B cell (primary cell): ENCODE data around the gene AATK. TPM values are rescaled to one million over a fixed set of nuclear protein-coding genes. Genes with fewer than 3 reads are reported as not detected.

Experiments used
- ATAC-seq: fragments of 200-7000 bp; cut with Tn5 transposase; one replicate; pipeline ENCODE4 v1.10.0; 2021; ENCODE audit warnings: low read depth, mild to moderate bottlenecking, moderate number of reproducible peaks, moderate library complexity
- CTCF ChIA-PET: fragments of 350-600 bp; sonication (Branson Sonifier 250); formaldehyde crosslinking; loops from one replicate; lab custom pipeline; 2021; ENCODE audit warnings: antibody characterized with exemption, inconsistent platforms; lab: Charles Lee
- POLR2A ChIA-PET: fragments of 350-600 bp; sonication (Branson Sonifier 250); formaldehyde crosslinking; loops from one replicate; lab custom pipeline; 2021; ENCODE audit warnings: antibody characterized with exemption; lab: Charles Lee
- DNase-seq: peaks from one replicate; pipeline ENCODE4 v3.0.0; 2013
- H2AFZ ChIP-seq: 2 replicates; pipeline ENCODE4 v1.6.1; 2012; ENCODE audit warnings: mild to moderate bottlenecking, low read depth, low read length; ENCODE audit not compliant: insufficient read depth, poor library complexity, severe bottlenecking
- H3K27ac ChIP-seq, 2 donors: 1 replicate in 1 of 2; 2 replicates in 1 of 2; pipeline ENCODE4 v1.5.1; 2012 to 2013; ENCODE audit warnings: low read length in 2 of 2, mild to moderate bottlenecking in 2 of 2, moderate library complexity in 1 of 2
- H3K27me3 ChIP-seq, 4 experiments: fragments of 200-600 bp in 1 of 4; sonication (generic) in 1 of 4; replicated peaks in 1 of 4; 1 replicate in 2 of 4; 2 replicates in 2 of 4; pipeline versions ENCODE4 v1.6.1 to v1.7.0; 2013 to 2016; ENCODE audit warnings: low read length in 3 of 4, mild to moderate bottlenecking in 2 of 4, mixed read lengths in 1 of 4, moderate library complexity in 1 of 4; ENCODE audit not compliant: insufficient read depth in 4 of 4, control insufficient read depth in 3 of 4; ENCODE audit errors: control extremely low read depth in 1 of 4
- H3K36me3 ChIP-seq, 2 experiments: replicated peaks in 1 of 2; 1 replicate in 1 of 2; 2 replicates in 1 of 2; pipeline versions ENCODE4 v1.6.1 to v1.7.1; 2013; ENCODE audit warnings: low read length in 1 of 2; ENCODE audit not compliant: insufficient read depth in 2 of 2, control insufficient read depth in 1 of 2; ENCODE audit errors: control extremely low read depth in 1 of 2, extremely low read depth in 1 of 2
- H3K4me1 ChIP-seq, 2 donors: fragments of 200-600 bp in 1 of 2; sonication (generic) in 1 of 2; 1 replicate in 1 of 2; 2 replicates in 1 of 2; pipeline versions ENCODE4 v1.5.1 to v1.6.1; 2013 to 2017; ENCODE audit warnings: low read length in 2 of 2; ENCODE audit not compliant: control insufficient read depth in 2 of 2, insufficient read depth in 2 of 2
- H3K4me2 ChIP-seq: replicated peaks from 2 replicates; pipeline ENCODE3; 2012; ENCODE audit warnings: mild to moderate bottlenecking, low read depth, low read length; ENCODE audit not compliant: poor library complexity, severe bottlenecking
- H3K4me3 ChIP-seq, 5 experiments: fragments of 200-600 bp in 1 of 5; sonication (generic) in 1 of 5; 1 replicate in 3 of 5; 2 replicates in 2 of 5; pipeline versions ENCODE4 v1.5.1 to v1.7.0; 2011 to 2016; ENCODE audit warnings: low read length in 4 of 5, mild to moderate bottlenecking in 4 of 5, low read depth in 2 of 5, control low read depth in 1 of 5, moderate library complexity in 1 of 5; ENCODE audit not compliant: insufficient read depth in 1 of 5; ENCODE audit errors: control extremely low read depth in 1 of 5, extremely low read depth in 1 of 5
- H3K79me2 ChIP-seq: fragments of 200-600 bp; sonication (generic); one replicate; pipeline ENCODE4 v1.6.0; 2016; ENCODE audit warnings: low read length; ENCODE audit not compliant: control insufficient read depth, insufficient read depth
- H3K9ac ChIP-seq: fragments of 200-600 bp; sonication (generic); 2 replicates; pipeline ENCODE4 v1.6.1; 2017; ENCODE audit warnings: mild to moderate bottlenecking, low read length, moderate library complexity
- H3K9me3 ChIP-seq, 3 donors: one replicate each; pipeline versions ENCODE4 v1.6.1 to v1.7.1; 2013; ENCODE audit warnings: low read length in 2 of 3; ENCODE audit not compliant: control insufficient read depth in 2 of 3, insufficient read depth in 1 of 3; ENCODE audit errors: control extremely low read depth in 1 of 3
- H4K20me1 ChIP-seq: 2 replicates; pipeline ENCODE4 v1.6.0; 2012; ENCODE audit warnings: mild to moderate bottlenecking, low read length; ENCODE audit not compliant: insufficient read depth, control insufficient read depth, poor library complexity, severe bottlenecking
- H3K27ac Mint-ChIP-seq: one replicate; pipeline ENCODE4 v1.8.0; 2021; ENCODE audit warnings: mixed read lengths
- H3K27me3 Mint-ChIP-seq: one replicate; pipeline ENCODE4 v1.8.0; 2021; ENCODE audit warnings: mixed read lengths
- H3K4me1 Mint-ChIP-seq: one replicate; pipeline ENCODE4 v1.8.0; 2021; ENCODE audit warnings: mixed read lengths
- H3K4me3 Mint-ChIP-seq: one replicate; pipeline ENCODE4 v1.8.0; 2021; ENCODE audit warnings: mixed read lengths
- H3K9me3 Mint-ChIP-seq: one replicate; pipeline ENCODE4 v1.8.0; 2022; ENCODE audit warnings: mixed read lengths; ENCODE audit not compliant: insufficient read depth
- CTCF ChIP-seq: fragments of 200-600 bp; IDR thresholded peaks from one replicate; pipeline ENCODE4 v1.8.0; 2022; ENCODE audit warnings: antibody characterized with exemption, mild to moderate bottlenecking
- EZH2 ChIP-seq: IDR thresholded peaks from 2 replicates; pipeline ENCODE4 v1.6.1; 2012; ENCODE audit warnings: borderline replicate concordance, low read depth, mild to moderate bottlenecking, moderate library complexity, low read length; ENCODE audit not compliant: insufficient read depth, poor library complexity, severe bottlenecking
- WGBS: methylation state at CpG from one replicate; pipeline ENCODE4 v1.1.5; 2013; ENCODE audit warnings: missing lambda C conversion rate; ENCODE audit not compliant: insufficient coverage; 5-methylcytosine and 5-hydroxymethylcytosine counted together
- intact Hi-C: fragments of 100-400 bp; cut with micrococcal nuclease; formaldehyde crosslinking; loops from one replicate; pipeline ENCODE4 v1.10.0; 2022
- polyA plus RNA-seq: library from polyadenylated mRNA; depleted of rRNA; stranded (reverse); fragments of >200 nt; gene quantifications from 2 replicates; pipeline ENCODE4 v1.2.3, GENCODE V29; 2012
- total RNA-seq, 2 donors: library from RNA; stranded (reverse); fragments of 120-200 nt in 1 of 2; gene quantifications; 1 replicate in 1 of 2; 2 replicates in 1 of 2; pipeline versions ENCODE4 v1.2.3 to v1.2.4, GENCODE V29; 2013 to 2022

Gene AATK
- total and polyA plus RNA-seq, 2 donors (not counting 1 experiment from before 2014, with no cell fraction given) = 0.21 to 1.7 TPM

- H3K27ac Mint-ChIP-seq = peak overlapping the region; percentile 17
- peaks cover 3% of the 10 kb centered on the region for H3K27me3 Mint-ChIP-seq
- Histone ChIP-seq H3K79me2 (no peaks in the 10 kb centered on the region), H3K4me3 (no peak overlapping the region), H4K20me1 (no peaks in the 10 kb centered on the region), H2AFZ (no peak overlapping the region), H3K27me3 (peaks cover 0 to under 1% (median 0%) of the 10 kb centered on the region in 4 experiments), H3K4me1 (no peaks in the 10 kb centered on the region), H3K36me3 (no peaks in the 10 kb centered on the region), H3K4me2 (no peak overlapping the region), H3K9me3 (peaks cover 0 to 7% (median 0%) of the 10 kb centered on the region in 3 donors), H3K27ac (no peak overlapping the region), H3K9ac (no peak overlapping the region)
- DNase-seq (no peak), ATAC-seq (no peak)
- ChIA-PET CTCF (no interaction called here), POLR2A (no interaction called here)
- TF ChIP-seq CTCF (no peak), EZH2 (no peak)
- H3K4me1 Mint-ChIP-seq = peaks cover 2% of the 10 kb centered on the region
- no peak overlapping the region for H3K4me3 Mint-ChIP-seq
- intact Hi-C loops = no loop called here
- 94% methylated on average over 25 of the region's 25 CpGs for WGBS
- H3K9me3 Mint-ChIP-seq = no peaks in the 10 kb centered on the region
Observed at GRCh38 chr17:81138500-81138899, 27.5 kb downstream of the AATK start.

GRCh38 chr17:81138083-81138482 is 27.9 kb downstream of the AATK start:
- no peak for ATAC-seq
- no peak overlapping the region for H3K4me3 Mint-ChIP-seq
- Histone ChIP-seq H3K9ac (no peak overlapping the region), H3K4me1 (no peaks in the 10 kb centered on the region), H3K4me2 (no peak overlapping the region), H3K27me3 (no peaks in the 10 kb centered on the region), H3K36me3 (no peaks in the 10 kb centered on the region), H3K4me3 (no peak overlapping the region), H3K27ac (no peak overlapping the region), H4K20me1 (no peaks in the 10 kb centered on the region), H2AFZ (no peak overlapping the region), H3K79me2 (no peaks in the 10 kb centered on the region), H3K9me3 (peaks cover 0 to 7% (median 0%) of the 10 kb centered on the region in 3 donors)
- no peaks in the 10 kb centered on the region for H3K9me3 Mint-ChIP-seq
- H3K27me3 Mint-ChIP-seq = peaks cover 3% of the 10 kb centered on the region
- no peak for TF ChIP-seq CTCF
- TF ChIP-seq EZH2 = no peak
- peak overlapping the region; percentile 17 for H3K27ac Mint-ChIP-seq
- 91% methylated on average over 15 of the region's 15 CpGs for WGBS
- intact Hi-C loops = no loop called here
- ChIA-PET POLR2A (no interaction called here), CTCF (no interaction called here)
- peaks cover 2% of the 10 kb centered on the region for H3K4me1 Mint-ChIP-seq
- DNase-seq = no peak
